NCI-H226 (cell line): ENCODE results near the gene USP16.

Experiments
- DNase-seq: peaks from one replicate; pipeline ENCODE4 v3.0.0-alpha.2; 2015

The USP16 gene

GRCh38 chr21:29085106-29085752 lies 60.8 kb downstream of the USP16 start:
- no peak for DNase-seq

DNA sequence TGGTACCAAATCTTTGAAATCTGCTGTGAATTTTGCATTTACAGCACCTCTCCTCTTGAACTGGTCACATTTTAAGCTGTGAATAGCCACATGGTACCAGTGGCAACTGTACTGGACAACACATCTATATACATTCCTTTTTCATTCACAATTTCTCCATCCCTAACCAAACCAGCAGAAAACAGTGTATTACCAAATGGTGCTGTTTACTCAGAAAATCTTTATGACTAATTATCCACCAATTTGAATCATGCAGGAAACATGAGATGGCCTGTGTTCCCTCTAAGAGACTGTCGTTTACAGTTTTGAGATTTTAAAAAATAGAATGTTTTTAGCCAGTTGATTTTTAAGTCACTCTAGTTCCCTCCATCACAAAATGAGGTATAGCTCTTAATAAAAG lies 66.6 kb downstream of the USP16 start:
- peak; percentile 52 for DNase-seq

GRCh38 chr21:29092102-29092959 lies 67.9 kb downstream of the USP16 start:
- DNase-seq: no peak

- DNase-seq: no peak
Measured at GRCh38 chr21:29096218-29097015, 71.9 kb downstream of the USP16 start.

GRCh38 chr21:29098156-29098555 lies 73.7 kb downstream of the USP16 start:
- DNase-seq: no peak

DNA sequence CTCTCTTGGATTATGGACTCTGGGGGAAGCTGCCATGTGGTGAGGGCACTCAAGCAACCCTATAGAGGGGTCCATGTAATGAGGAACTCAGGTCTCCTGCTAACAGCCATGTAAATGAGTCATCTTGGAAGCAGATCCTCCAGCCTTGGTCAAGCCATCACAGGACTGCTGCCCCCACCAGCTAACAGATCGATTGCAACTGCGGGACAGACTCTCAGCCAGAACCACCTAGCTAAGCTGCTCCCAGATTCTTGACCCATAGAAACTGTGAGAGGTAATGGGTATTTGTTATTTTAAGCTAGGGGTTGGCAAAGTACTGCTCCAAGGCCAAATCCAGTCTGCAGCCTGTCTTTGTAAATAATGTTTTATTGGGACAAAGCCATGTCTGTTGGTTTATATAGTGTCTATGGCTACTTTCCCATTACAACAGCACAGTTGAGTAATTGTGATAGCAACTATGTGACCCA lies 78.4 kb downstream of the USP16 start:
- DNase-seq: no peak
